OCI-LY1 (cell line): ENCODE measurements around the gene EXD2.

Experiments
- H2AFZ ChIP-seq: fragments of 200-600 bp; sonication (generic), shearing (Covaris generic); 2 replicates; pipeline ENCODE4 v1.6.0; 2014; ENCODE audit warnings: antibody characterized with exemption, mild to moderate bottlenecking, low read length
- H3F3A ChIP-seq: fragments of 200-600 bp; sonication (generic), shearing (Covaris generic); 2 replicates; pipeline ENCODE4 v1.6.0; 2014; ENCODE audit warnings: mild to moderate bottlenecking, antibody characterized with exemption, low read length, moderate library complexity; ENCODE audit not compliant: insufficient read depth
- H3K27ac ChIP-seq: fragments of 200-600 bp; sonication (generic); 2 replicates; pipeline ENCODE4 v1.5.1; 2014; ENCODE audit warnings: low read length, mixed run types, mild to moderate bottlenecking, low read depth; ENCODE audit not compliant: poor library complexity, severe bottlenecking
- H3K27me3 ChIP-seq: fragments of 200-600 bp; sonication (generic); 2 replicates; pipeline ENCODE4 v1.6.0; 2014; ENCODE audit warnings: antibody characterized with exemption, mild to moderate bottlenecking, low read length, moderate library complexity; ENCODE audit not compliant: insufficient read depth
- H3K36me3 ChIP-seq: fragments of 200-600 bp; sonication (generic); 2 replicates; pipeline ENCODE4 v1.6.1; 2014; ENCODE audit warnings: mild to moderate bottlenecking, antibody characterized with exemption, low read length, moderate library complexity, mixed read lengths; ENCODE audit not compliant: insufficient read depth
- H3K4me1 ChIP-seq: fragments of 200-600 bp; sonication (generic); 2 replicates; pipeline ENCODE4 v1.5.1; 2014; ENCODE audit warnings: mild to moderate bottlenecking, low read length, moderate library complexity; ENCODE audit not compliant: insufficient read depth, severe bottlenecking
- H3K4me2 ChIP-seq: fragments of 200-600 bp; sonication (generic), shearing (Covaris generic); 2 replicates; pipeline ENCODE4 v1.6.1; 2014; ENCODE audit warnings: low read length
- H3K4me3 ChIP-seq: fragments of 200-600 bp; sonication (generic); 2 replicates; pipeline ENCODE4 v1.5.1; 2014; ENCODE audit warnings: low read length, low read depth, mild to moderate bottlenecking, mixed read lengths; ENCODE audit not compliant: poor library complexity, severe bottlenecking
- H3K79me2 ChIP-seq: fragments of 200-600 bp; shearing (Covaris generic); 2 replicates; pipeline ENCODE4 v1.6.1; 2016; ENCODE audit warnings: mixed run types, low read length, mixed read lengths; ENCODE audit not compliant: insufficient read depth
- H3K9ac ChIP-seq: fragments of 200-600 bp; sonication (generic), shearing (Covaris generic); 2 replicates; pipeline ENCODE4 v1.6.1; 2014; ENCODE audit warnings: mild to moderate bottlenecking, low read length, mixed read lengths
- H3K9me2 ChIP-seq: fragments of 200-600 bp; sonication (generic), shearing (Covaris generic); 2 replicates; pipeline ENCODE4 v1.6.1; 2014; ENCODE audit warnings: low read depth, mild to moderate bottlenecking, low read length, mixed read lengths
- H3K9me3 ChIP-seq: fragments of 200-600 bp; shearing (Covaris generic); 2 replicates; pipeline ENCODE4 v1.6.1; 2014; ENCODE audit warnings: low read length, mixed read lengths
- H4K20me1 ChIP-seq: fragments of 200-600 bp; sonication (generic), shearing (Covaris generic); 2 replicates; pipeline ENCODE4 v1.6.0; 2016; ENCODE audit warnings: mild to moderate bottlenecking, low read length; ENCODE audit not compliant: insufficient read depth
- EZH2 ChIP-seq: fragments of 200-600 bp; sonication (generic), shearing (Covaris generic); IDR thresholded peaks from 2 replicates; pipeline ENCODE4 v1.8.0; 2017; ENCODE audit warnings: borderline replicate concordance, mixed run types, mild to moderate bottlenecking, antibody characterized with exemption, low read length, moderate library complexity, mixed read lengths
- TF ChIP-seq, protein P1 (sequence below): fragments of 200-600 bp; sonication (generic), shearing (Covaris generic); IDR thresholded peaks from 2 replicates; pipeline ENCODE4 v1.5.1; 2017; ENCODE audit warnings: mild to moderate bottlenecking, antibody characterized with exemption, low read length, moderate library complexity, mixed read lengths

Gene EXD2

DNA sequence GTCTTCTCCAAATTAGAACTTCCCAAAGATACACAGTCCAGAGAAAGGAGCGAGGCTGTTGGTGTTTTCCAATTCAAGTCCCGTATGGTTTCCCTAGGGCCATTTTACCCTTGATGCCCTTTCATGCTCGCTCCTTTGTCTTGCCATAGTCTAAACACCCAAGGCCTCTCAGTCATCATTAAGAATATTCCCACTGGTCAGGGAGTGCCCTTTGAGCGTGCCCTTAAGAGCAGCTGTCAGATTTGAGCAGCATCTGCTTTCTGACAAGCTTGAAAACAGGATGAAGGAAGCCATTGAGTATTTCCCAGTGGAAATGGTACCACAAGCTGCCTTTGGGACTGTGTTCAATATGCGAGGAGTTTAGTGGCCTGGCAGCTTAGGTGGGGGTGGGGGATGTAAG, 58.3 kb downstream of the EXD2 start:
- Histone ChIP-seq H2AFZ (no peak overlapping the region), H3K36me3 (no peaks in the 10 kb centered on the region), H3K9me2 (no peaks in the 10 kb centered on the region), H3K27me3 (no peaks in the 10 kb centered on the region), H3K4me1 (no peaks in the 10 kb centered on the region), H3K9ac (no peak overlapping the region), H3K27ac (no peak overlapping the region), H3F3A (no peaks in the 10 kb centered on the region), H4K20me1 (no peaks in the 10 kb centered on the region), H3K4me3 (no peak overlapping the region), H3K4me2 (no peak overlapping the region), H3K79me2 (no peaks in the 10 kb centered on the region), H3K9me3 (no peaks in the 10 kb centered on the region)
- no peak for TF ChIP-seq EZH2
- TF ChIP-seq, protein P1, sequence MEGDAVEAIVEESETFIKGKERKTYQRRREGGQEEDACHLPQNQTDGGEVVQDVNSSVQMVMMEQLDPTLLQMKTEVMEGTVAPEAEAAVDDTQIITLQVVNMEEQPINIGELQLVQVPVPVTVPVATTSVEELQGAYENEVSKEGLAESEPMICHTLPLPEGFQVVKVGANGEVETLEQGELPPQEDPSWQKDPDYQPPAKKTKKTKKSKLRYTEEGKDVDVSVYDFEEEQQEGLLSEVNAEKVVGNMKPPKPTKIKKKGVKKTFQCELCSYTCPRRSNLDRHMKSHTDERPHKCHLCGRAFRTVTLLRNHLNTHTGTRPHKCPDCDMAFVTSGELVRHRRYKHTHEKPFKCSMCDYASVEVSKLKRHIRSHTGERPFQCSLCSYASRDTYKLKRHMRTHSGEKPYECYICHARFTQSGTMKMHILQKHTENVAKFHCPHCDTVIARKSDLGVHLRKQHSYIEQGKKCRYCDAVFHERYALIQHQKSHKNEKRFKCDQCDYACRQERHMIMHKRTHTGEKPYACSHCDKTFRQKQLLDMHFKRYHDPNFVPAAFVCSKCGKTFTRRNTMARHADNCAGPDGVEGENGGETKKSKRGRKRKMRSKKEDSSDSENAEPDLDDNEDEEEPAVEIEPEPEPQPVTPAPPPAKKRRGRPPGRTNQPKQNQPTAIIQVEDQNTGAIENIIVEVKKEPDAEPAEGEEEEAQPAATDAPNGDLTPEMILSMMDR: no peak

DNA sequence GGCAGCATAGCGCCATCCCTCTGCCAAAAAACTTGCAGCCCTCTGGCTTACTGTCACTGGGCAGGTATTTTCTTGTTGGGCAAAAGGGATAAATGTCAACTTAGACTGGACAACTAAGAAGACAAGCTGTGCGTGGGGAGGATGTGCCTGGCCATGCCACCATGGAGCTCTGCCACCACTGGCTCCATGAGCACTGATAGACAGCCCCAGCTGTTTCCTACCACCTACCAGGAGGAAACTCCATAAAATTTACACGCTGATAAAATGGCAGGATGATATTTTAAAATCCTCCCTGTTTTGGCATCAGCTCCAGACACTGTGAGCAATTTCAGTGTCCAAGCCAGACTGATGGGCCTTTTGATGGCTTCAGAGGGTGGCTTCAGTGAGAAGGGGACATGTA, 61.6 kb downstream of the EXD2 start:
- TF ChIP-seq, protein P1: no peak
- TF ChIP-seq EZH2: no peak
- H3K4me2 ChIP-seq: no peak overlapping the region
- H2AFZ ChIP-seq: no peak overlapping the region
- H3K79me2 ChIP-seq: no peaks in the 10 kb centered on the region
- no peaks in the 10 kb centered on the region for H3K27me3 ChIP-seq
- H3K4me1 ChIP-seq: no peaks in the 10 kb centered on the region
- no peaks in the 10 kb centered on the region for H3K9me2 ChIP-seq
- no peak overlapping the region for H3K9ac ChIP-seq
- no peak overlapping the region for H3K4me3 ChIP-seq
- H3F3A ChIP-seq: no peaks in the 10 kb centered on the region
- no peaks in the 10 kb centered on the region for H4K20me1 ChIP-seq
- no peaks in the 10 kb centered on the region for H3K36me3 ChIP-seq
- H3K9me3 ChIP-seq: no peaks in the 10 kb centered on the region
- H3K27ac ChIP-seq: no peak overlapping the region

DNA sequence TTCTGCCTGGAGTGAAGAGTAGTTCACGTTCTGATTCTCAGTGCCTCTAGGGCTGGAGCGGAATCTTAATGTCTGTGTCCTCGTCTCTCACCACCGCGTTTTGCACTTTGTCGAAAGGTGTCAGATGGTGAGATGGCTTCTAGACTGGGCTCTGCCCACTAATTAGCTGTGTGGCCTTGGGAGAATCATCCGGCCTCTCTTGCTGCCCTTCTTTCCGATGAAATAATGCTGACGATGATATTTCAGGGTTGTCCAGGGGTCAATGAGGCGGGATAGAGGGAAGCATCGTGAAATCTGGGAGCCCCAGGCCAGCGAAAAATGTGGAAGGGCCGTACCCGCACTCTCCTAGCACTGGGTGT, 67.8 kb downstream of the EXD2 start:
- no peaks in the 10 kb centered on the region for H3F3A ChIP-seq
- no peak for TF ChIP-seq EZH2
- TF ChIP-seq, protein P1: no peak
- no peaks in the 10 kb centered on the region for H4K20me1 ChIP-seq
- no peaks in the 10 kb centered on the region for H3K27me3 ChIP-seq
- no peaks in the 10 kb centered on the region for H3K79me2 ChIP-seq
- H3K27ac ChIP-seq: no peak overlapping the region
- no peak overlapping the region for H3K4me2 ChIP-seq
- H3K4me1 ChIP-seq: no peaks in the 10 kb centered on the region
- no peak overlapping the region for H3K9ac ChIP-seq
- H3K36me3 ChIP-seq: no peaks in the 10 kb centered on the region
- H3K9me2 ChIP-seq: no peaks in the 10 kb centered on the region
- H2AFZ ChIP-seq: no peak overlapping the region
- no peak overlapping the region for H3K4me3 ChIP-seq
- H3K9me3 ChIP-seq: no peaks in the 10 kb centered on the region
